Tibial nerve (tissue), 4 donors: ENCODE measurements around the gene SCN2B. TPM values are rescaled to one million over a fixed set of nuclear protein-coding genes. Genes with fewer than 3 reads are reported as not detected.

Source experiments
- DNase-seq, 2 donors: peaks; one replicate each; pipeline ENCODE4 v3.0.0-alpha.2; 2019; ENCODE audit warnings: low spot score in 2 of 2
- H3K27ac ChIP-seq, 4 donors: fragments of 200-600 bp; sonication (generic) in 3 of 4; one replicate each; pipeline ENCODE4 v1.5.1; 2017 to 2019; ENCODE audit warnings: mild to moderate bottlenecking in 1 of 4
- H3K27me3 ChIP-seq, 2 donors: fragments of 200-600 bp; sonication (generic) in 1 of 2; one replicate each; pipeline versions ENCODE4 v1.5.1 to v1.6.0; 2017 to 2019
- H3K36me3 ChIP-seq, 3 donors: fragments of 200-600 bp; sonication (generic); one replicate each; pipeline ENCODE4 v1.5.1; 2018 to 2019
- H3K4me1 ChIP-seq, 4 donors: fragments of 200-600 bp; sonication (generic) in 3 of 4; one replicate each; pipeline ENCODE4 v1.5.1; 2017 to 2019
- H3K4me3 ChIP-seq, 4 donors: fragments of 200-600 bp; sonication (generic) in 3 of 4; one replicate each; pipeline ENCODE4 v1.5.1; 2017 to 2019; ENCODE audit warnings: mild to moderate bottlenecking in 1 of 4, moderate library complexity in 1 of 4
- H3K9me3 ChIP-seq, 4 donors: fragments of 200-600 bp; sonication (generic) in 3 of 4; one replicate each; pipeline ENCODE4 v1.5.1; 2017 to 2019
- CTCF ChIP-seq, 5 experiments: fragments of 200-600 bp in 3 of 5; fragments of 450-650 bp in 2 of 5; sonication (generic) in 3 of 5; IDR thresholded peaks; one replicate each; pipeline ENCODE4 v1.5.1; 2016 to 2019; ENCODE audit warnings: antibody characterized with exemption in 5 of 5, mild to moderate bottlenecking in 3 of 5, moderate library complexity in 2 of 5
- EP300 ChIP-seq, 2 donors: sonication (generic); formaldehyde crosslinking; IDR thresholded peaks; one replicate each; pipeline ENCODE4 v1.6.1; 2017; ENCODE audit warnings: antibody characterized with exemption in 2 of 2, mild to moderate bottlenecking in 1 of 2
- POLR2A ChIP-seq, 2 donors: fragments of 450-650 bp; IDR thresholded peaks; one replicate each; pipeline ENCODE4 v1.6.1; 2017; ENCODE audit warnings: antibody characterized with exemption in 2 of 2, mild to moderate bottlenecking in 2 of 2, moderate library complexity in 2 of 2
- WGBS, 2 donors: methylation state at CpG; one replicate each; pipeline ENCODE4 v1.1.5; 2018; 5-methylcytosine and 5-hydroxymethylcytosine counted together
- total RNA-seq, 4 donors: library from RNA; depleted of rRNA; stranded (reverse); fragments of >200 nt; gene quantifications; one replicate each; pipeline ENCODE4 v1.1.0, GENCODE V29; 2016

SCN2B gene
- total RNA-seq, 4 donors from 2014 or later, result 0.78 to 1.3 (median 0.87) TPM; not detected in 1

- H3K4me1 ChIP-seq, result peaks cover 0 to 20% (median 0%) of the 10 kb centered on the region in 4 donors
- DNase-seq, result peak; percentile 37 to 44
- no peak overlapping the region for H3K27ac ChIP-seq
- peaks cover 0 to 12% of the 10 kb centered on the region in 2 donors for H3K27me3 ChIP-seq
- no peak overlapping the region for H3K4me3 ChIP-seq
- no peaks in the 10 kb centered on the region for H3K9me3 ChIP-seq
- peaks cover 0 to 5% (median 0%) of the 10 kb centered on the region in 3 donors for H3K36me3 ChIP-seq
- TF ChIP-seq CTCF (IDR thresholded peaks at IDR 0.05), result peak; percentile 86 to 91 (median 87)
- TF ChIP-seq EP300 (IDR thresholded peaks at IDR 0.05), result no peak
- 9 to 28% methylated on average over 7 to 25 of the region's 29 CpGs for WGBS, 2 donors
These were observed 5.0 kb downstream of the SCN2B start for GRCh38 chr11:118171269-118172062.

- H3K27ac ChIP-seq, result no peak overlapping the region
- TF ChIP-seq CTCF (IDR thresholded peaks at IDR 0.05), result no peak
- H3K9me3 ChIP-seq, result no peaks in the 10 kb centered on the region
- H3K36me3 ChIP-seq, result peaks cover 0 to 5% (median 0%) of the 10 kb centered on the region in 3 donors
- H3K4me3 ChIP-seq, result no peak overlapping the region
- 44 to 52% methylated on average over 8 of the region's 8 CpGs for WGBS, 2 donors
- DNase-seq, result no peak
- H3K4me1 ChIP-seq, result peaks cover 0 to 17% (median 0%) of the 10 kb centered on the region in 4 donors
- peaks cover 0 to 12% of the 10 kb centered on the region in 2 donors for H3K27me3 ChIP-seq
These were observed 5.6 kb downstream of the SCN2B start for GRCh38 chr11:118170882-118171268.

GRCh38 chr11:118170231-118170630, 6.2 kb downstream of the SCN2B start:
- Histone ChIP-seq H3K9me3 (no peaks in the 10 kb centered on the region), H3K4me1 (peaks cover 0 to 12% (median 0%) of the 10 kb centered on the region in 4 donors), H3K36me3 (peaks cover 0 to 5% (median 0%) of the 10 kb centered on the region in 3 donors), H3K27ac (no peak overlapping the region), H3K4me3 (no peak overlapping the region), H3K27me3 (peaks cover 0 to 12% of the 10 kb centered on the region in 2 donors)
- WGBS, 2 donors, result 77 to 80% methylated on average over 9 of the region's 9 CpGs
- TF ChIP-seq POLR2A (IDR thresholded peaks at IDR 0.05) (no peak), EP300 (IDR thresholded peaks at IDR 0.05) (no peak), CTCF (IDR thresholded peaks at IDR 0.05) (no peak)
- no peak for DNase-seq

- 75 to 82% methylated on average over 7 of the region's 7 CpGs for WGBS, 2 donors
- no peaks in the 10 kb centered on the region for H3K9me3 ChIP-seq
- no peak overlapping the region for H3K27ac ChIP-seq
- H3K36me3 ChIP-seq, result peaks cover 0 to 5% (median 0%) of the 10 kb centered on the region in 3 donors
- H3K4me3 ChIP-seq, result no peak overlapping the region
- TF ChIP-seq CTCF (IDR thresholded peaks at IDR 0.05) (no peak), EP300 (IDR thresholded peaks at IDR 0.05) (no peak), POLR2A (IDR thresholded peaks at IDR 0.05) (no peak)
- H3K27me3 ChIP-seq, result peaks cover 0 to 12% of the 10 kb centered on the region in 2 donors
- DNase-seq, result no peak
- H3K4me1 ChIP-seq, result peaks cover 0 to 12% (median 0%) of the 10 kb centered on the region in 4 donors
These were observed 6.9 kb downstream of the SCN2B start for GRCh38 chr11:118169300-118170140.
